HTR-8/SVneo (cell line): ENCODE data around the gene ABHD16A.

ENCODE experiments used
- DNase-seq: peaks from one replicate; pipeline ENCODE4 v3.0.0; 2011; ENCODE audit warnings: low spot score, mixed read lengths; ENCODE audit not compliant: insufficient read length
- FAIRE-seq: peaks from 2 replicates; lab custom pipeline; 2011; peaks lifted over from hg19 to GRCh38; lab: Jason Lieb, UNC

Gene ABHD16A

GRCh38 chr6:31733734-31734133 lies 30.6 kb upstream of the ABHD16A start:
- DNase-seq (no peak), FAIRE-seq (no peak)

GRCh38 chr6:31732029-31732428 lies 28.9 kb upstream of the ABHD16A start:
- DNase-seq = no peak
- no peak for FAIRE-seq

DNA sequence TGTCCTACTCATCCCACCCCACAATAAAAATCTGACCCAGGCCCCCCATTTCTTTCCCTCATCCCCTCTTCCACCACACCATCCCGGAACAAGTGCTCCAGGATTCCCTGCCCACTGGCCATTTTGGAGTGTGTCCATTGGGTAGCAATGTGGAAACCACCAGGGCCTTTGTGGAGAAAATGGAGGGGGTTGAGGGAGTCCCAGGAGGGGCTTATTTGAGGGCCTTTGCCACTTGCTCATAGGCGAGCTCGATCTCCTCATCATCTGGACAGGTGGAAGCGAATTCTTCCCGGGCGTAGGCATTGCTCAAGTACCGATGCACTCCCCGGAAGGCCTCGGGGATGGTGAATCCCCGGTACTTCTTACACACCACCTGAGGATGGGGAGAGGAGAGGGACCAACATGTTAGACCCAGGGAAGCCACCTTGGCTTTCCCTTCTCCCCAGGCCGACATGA lies 27.5 kb upstream of the ABHD16A start:
- no peak for FAIRE-seq
- no peak for DNase-seq

- FAIRE-seq (peak; percentile 88), DNase-seq (peak; percentile 85)
Measured at GRCh38 chr6:31729979-31730630, 27.0 kb upstream of the ABHD16A start.

GRCh38 chr6:31729515-31729978 lies 26.4 kb upstream of the ABHD16A start:
- FAIRE-seq (no peak), DNase-seq (peak; percentile 87)

DNA sequence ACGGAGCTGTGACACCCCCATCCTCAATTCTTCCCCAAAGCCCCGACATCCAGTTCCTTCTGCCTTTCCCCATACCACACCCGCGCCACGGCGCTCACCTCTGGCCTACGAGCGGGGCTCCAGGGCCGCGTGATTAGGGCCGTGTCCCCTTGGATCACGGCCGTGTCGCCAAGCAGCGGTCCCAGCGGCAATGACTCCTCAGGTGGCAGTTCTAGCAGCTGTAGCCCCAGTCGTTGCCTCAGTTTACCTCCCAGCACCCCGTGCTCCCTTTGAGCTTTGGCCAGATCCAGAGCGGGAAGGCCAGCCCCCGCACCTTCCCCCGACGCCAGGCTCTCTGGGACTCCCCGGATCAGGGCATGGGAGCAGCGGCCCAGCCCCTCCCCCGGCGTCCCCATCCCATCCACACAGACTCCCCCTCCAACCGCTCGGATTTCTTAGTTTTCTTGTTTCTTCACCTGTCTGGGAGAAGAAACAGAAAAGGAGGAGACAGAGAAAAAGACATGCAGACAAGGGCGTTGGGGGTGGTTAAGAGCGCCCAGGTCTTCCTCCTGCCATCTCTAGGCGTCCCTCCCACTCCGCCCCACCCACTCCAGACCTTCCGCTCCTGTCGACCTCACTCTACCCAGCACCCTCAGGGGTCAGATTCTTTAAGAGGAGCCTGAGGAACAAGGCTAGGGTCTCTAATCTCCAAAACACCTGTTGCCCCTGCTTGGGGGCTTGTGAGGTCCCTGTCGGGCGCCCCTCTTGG lies 25.8 kb upstream of the ABHD16A start, which contains the start of gene DDAH2:
Gene DDAH2 (minus strand): TSS at position 533 of the 748 bp plus-strand sequence. CDS start 138 bp downstream, at position 395.
- DNase-seq = no peak
- no peak for FAIRE-seq

- FAIRE-seq (no peak), DNase-seq (no peak)
Measured at GRCh38 chr6:31727717-31728671, 24.9 kb upstream of the ABHD16A start.

- DNase-seq (no peak), FAIRE-seq (no peak)
Measured at GRCh38 chr6:31727034-31727716, 24.1 kb upstream of the ABHD16A start.

GRCh38 chr6:31725502-31726350 lies 22.6 kb upstream of the ABHD16A start:
- no peak for FAIRE-seq
- no peak for DNase-seq

DNA sequence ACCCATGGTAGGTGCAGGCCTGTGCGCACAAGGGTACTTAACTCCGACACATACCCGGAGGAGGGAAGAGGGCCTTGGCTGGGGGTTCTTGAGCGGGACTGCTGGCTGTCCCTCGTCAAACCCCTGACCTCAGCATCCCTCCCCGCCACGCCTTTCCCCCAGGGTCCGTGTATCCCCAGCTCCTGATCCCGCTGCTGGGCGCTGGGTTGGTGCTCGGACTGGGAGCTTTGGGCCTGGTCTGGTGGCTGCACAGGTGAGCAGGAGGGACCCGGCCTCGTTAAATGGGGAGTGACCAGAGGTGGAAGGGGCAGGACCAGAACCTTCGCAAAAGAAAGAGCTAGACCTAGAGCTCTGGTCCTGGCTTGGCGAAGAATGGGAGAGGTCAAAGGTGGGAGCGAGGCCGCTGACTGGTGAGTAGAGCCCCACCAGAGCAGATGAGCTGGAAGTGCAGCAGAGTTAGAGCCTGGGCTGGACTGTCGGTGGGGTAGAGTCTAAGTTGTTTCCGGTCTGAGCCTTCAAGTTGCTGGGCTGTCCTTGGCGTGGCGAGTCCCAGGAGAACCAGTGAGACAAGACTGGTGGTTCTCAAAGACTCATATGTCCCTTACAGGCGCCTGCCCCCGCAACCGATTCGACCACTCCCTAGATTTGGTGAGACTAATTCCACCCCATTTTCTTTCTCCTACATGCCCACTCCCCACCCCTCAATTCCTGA lies 21.0 kb upstream of the ABHD16A start:
- DNase-seq (no peak), FAIRE-seq (no peak)

GRCh38 chr6:31723245-31723979 lies 20.3 kb upstream of the ABHD16A start, which contains the start of gene MPIG6B:
TSS of gene MPIG6B (plus strand) at chr6:31723373. CDS start at chr6:31723384, 11 bp downstream.
- DNase-seq (no peak), FAIRE-seq (no peak)

GRCh38 chr6:31722173-31722572 lies 19.0 kb upstream of the ABHD16A start:
- DNase-seq = no peak
- no peak for FAIRE-seq

- FAIRE-seq (no peak), DNase-seq (no peak)
Measured at GRCh38 chr6:31721351-31722020, 18.4 kb upstream of the ABHD16A start, which contains the start of gene LY6G6C. TSS of gene LY6G6C (minus strand) at chr6:31721746. CDS start at chr6:31721679, 67 bp downstream.

DNA sequence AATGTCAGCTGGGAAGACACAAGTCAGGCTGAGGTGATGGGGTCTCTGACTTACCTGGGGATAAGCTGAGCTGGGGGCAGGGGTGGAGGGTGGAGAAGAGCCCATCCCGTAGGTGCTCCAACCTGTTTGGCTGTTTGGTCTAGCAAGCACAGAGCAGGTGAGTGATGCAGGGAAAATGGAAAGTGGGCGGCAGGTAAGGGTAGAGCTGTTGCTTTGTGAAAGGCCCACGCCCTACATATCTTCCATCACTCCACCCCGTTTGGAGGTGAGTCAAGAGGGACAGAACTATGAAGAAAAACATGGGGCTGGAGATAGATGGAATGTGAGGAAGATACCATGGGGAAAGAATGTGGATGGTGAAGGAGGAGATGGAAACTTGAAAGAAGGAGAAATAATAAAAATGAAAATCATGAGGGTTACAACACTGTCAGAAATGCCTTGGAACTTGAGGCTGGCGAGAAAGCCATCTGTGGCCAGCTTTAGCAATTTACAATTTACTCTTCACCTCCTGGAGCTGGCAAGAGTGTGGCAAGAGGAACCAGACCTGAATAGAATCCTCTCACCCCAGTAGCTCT lies 17.2 kb upstream of the ABHD16A start:
- DNase-seq (no peak), FAIRE-seq (no peak)

GRCh38 chr6:31719001-31719400 lies 15.9 kb upstream of the ABHD16A start:
- no peak for FAIRE-seq
- DNase-seq = no peak

DNA sequence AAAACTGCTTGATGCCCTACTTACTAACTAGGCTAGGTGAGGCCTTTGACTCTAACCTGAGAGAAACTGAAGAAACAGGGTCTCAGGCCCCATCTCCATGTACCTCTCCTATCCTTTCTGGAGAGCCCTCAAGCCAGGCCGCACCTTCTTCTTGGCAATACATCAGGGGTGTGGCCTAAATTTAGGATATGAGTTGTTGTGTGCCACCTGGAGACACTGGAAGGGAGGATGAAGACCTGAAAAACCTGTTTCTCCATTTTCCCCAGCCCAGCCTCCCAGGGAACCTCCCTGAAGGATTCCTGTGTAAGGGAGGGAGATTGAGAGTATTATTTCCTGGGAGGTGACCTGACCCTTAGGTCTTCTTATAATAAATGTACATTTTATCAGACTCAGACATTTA lies 15.1 kb upstream of the ABHD16A start:
- no peak for FAIRE-seq
- no peak for DNase-seq
